ENCODE data around the gene RASGRF1.

DNA sequence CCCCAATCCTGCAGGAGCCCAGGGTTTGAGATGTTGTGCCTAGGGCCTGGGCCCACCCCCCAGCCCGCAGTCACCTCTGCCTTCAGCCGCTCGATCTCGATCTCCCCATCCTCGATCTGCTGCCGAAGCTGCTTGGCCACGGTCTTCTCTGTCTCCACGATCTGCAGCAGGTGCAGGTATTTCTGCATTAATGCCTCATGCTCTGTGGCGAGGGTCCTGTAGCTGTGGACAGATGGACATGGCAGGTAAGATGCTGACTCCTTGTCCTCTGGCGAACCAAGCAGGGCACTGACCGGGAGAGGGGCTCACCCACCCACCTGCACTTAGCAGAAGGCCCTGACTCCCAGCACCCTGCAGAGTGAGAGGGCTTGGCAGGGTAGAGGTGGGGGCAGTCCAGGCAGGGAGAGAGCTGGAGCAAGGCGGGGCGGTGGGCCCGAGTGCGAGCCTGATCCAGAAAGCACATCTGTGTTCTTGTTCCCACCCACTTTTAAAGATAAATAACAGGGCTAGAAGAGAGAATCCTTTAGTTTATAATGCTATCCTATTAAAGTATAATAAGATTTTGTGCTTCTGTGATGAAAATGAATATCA is 32.2 kb downstream of the RASGRF1 start:
- TF ChIP-seq EP300 (IDR thresholded peaks at IDR 0.05) (no peak), POLR2A (IDR thresholded peaks at IDR 0.05) (no peak)
- TF ChIP-seq, protein P1, sequence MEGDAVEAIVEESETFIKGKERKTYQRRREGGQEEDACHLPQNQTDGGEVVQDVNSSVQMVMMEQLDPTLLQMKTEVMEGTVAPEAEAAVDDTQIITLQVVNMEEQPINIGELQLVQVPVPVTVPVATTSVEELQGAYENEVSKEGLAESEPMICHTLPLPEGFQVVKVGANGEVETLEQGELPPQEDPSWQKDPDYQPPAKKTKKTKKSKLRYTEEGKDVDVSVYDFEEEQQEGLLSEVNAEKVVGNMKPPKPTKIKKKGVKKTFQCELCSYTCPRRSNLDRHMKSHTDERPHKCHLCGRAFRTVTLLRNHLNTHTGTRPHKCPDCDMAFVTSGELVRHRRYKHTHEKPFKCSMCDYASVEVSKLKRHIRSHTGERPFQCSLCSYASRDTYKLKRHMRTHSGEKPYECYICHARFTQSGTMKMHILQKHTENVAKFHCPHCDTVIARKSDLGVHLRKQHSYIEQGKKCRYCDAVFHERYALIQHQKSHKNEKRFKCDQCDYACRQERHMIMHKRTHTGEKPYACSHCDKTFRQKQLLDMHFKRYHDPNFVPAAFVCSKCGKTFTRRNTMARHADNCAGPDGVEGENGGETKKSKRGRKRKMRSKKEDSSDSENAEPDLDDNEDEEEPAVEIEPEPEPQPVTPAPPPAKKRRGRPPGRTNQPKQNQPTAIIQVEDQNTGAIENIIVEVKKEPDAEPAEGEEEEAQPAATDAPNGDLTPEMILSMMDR (IDR thresholded peaks at IDR 0.05), result no peak
